Body of pancreas (tissue), 4 donors: ENCODE measurements around the gene SYCE3. TPM values are rescaled to one million over a fixed set of nuclear protein-coding genes. Genes with fewer than 3 reads are reported as not detected.

Experiments used
- ATAC-seq: fragments of 150-250 bp; one replicate; pipeline ENCODE4 v1.9.1; 2016
- DNase-seq, 4 donors: peaks; one replicate each; pipeline ENCODE4 v3.0.0-alpha.2; 2019
- H3K27ac ChIP-seq, 4 donors: fragments of 200-600 bp; sonication (generic); 1 replicate in 3 of 4; 2 replicates in 1 of 4; pipeline versions ENCODE4 v1.5.1 to v1.6.1; 2016 to 2019; ENCODE audit warnings: mild to moderate bottlenecking in 1 of 4, mixed read lengths in 1 of 4, moderate library complexity in 1 of 4
- H3K27me3 ChIP-seq, 2 donors: fragments of 200-600 bp; sonication (generic); one replicate each; pipeline ENCODE4 v1.6.0; 2016; ENCODE audit warnings: mild to moderate bottlenecking in 1 of 2
- H3K36me3 ChIP-seq, 2 donors: fragments of 200-600 bp; sonication (generic); replicated peaks in 1 of 2; 2 replicates each; pipeline ENCODE4 v1.5.1; 2016; ENCODE audit warnings: low read depth in 2 of 2; ENCODE audit not compliant: insufficient read depth in 1 of 2
- H3K4me1 ChIP-seq: fragments of 200-600 bp; sonication (generic); one replicate; pipeline ENCODE4 v1.6.0; 2016
- H3K4me3 ChIP-seq, 2 donors: fragments of 200-600 bp; sonication (generic); 1 replicate in 1 of 2; 2 replicates in 1 of 2; pipeline ENCODE4 v1.5.1; 2016 to 2019
- H3K9me3 ChIP-seq, 3 donors: fragments of 200-600 bp; sonication (generic); 1 replicate in 2 of 3; 2 replicates in 1 of 3; pipeline ENCODE4 v1.5.1; 2016
- CTCF ChIP-seq, 7 experiments: fragments of 450-650 bp in 4 of 7; fragments of 200-600 bp in 3 of 7; sonication (generic) in 3 of 7; IDR thresholded peaks; one replicate each; pipeline ENCODE4 v1.5.1; 2016 to 2019; ENCODE audit warnings: antibody characterized with exemption in 7 of 7
- POLR2A ChIP-seq, 3 donors: fragments of 450-650 bp; IDR thresholded peaks; one replicate each; pipeline ENCODE4 v1.6.1; 2016; ENCODE audit warnings: antibody characterized with exemption in 3 of 3, mild to moderate bottlenecking in 2 of 3
- WGBS, 2 donors: methylation state at CpG; one replicate each; pipeline ENCODE4 v1.1.5; 2017; 5-methylcytosine and 5-hydroxymethylcytosine counted together
- intact Hi-C: fragments of 100-400 bp; cut with DNase I; formaldehyde crosslinking; loops from one replicate; pipeline ENCODE4 v1.15.1; 2023
- total RNA-seq, 2 donors: library from RNA; depleted of rRNA; stranded (reverse); fragments of >200 nt; gene quantifications; one replicate each; pipeline ENCODE4 v1.1.0, GENCODE V29; 2016

The SYCE3 gene
- total RNA-seq, 2 donors from 2014 or later = not detected

DNA sequence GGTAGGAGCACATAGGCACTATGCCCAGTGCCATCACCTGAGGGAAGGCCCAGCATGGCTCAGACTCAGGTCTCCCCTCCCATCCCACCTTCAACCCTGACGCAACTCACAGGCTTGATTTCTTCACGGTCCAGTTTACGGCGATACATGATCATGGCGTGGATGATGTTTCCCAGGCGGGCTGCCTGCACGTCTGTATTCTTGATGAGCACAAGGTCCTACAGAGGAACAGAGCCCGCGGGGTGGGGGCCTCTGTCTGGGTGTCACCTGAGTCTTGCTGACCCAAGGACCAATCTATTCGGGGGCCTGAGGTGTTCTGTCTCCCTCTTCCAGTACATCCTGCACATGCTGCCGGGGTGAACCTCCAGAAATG is 11.7 kb upstream of the SYCE3 start:
- no peak for ATAC-seq
- Histone ChIP-seq H3K9me3 (no peaks in the 10 kb centered on the region), H3K36me3 (no peaks in the 10 kb centered on the region), H3K27me3 (no peaks in the 10 kb centered on the region), H3K4me3 (no peak overlapping the region), H3K4me1 (peaks cover 21% of the 10 kb centered on the region), H3K27ac (no peak overlapping the region)
- intact Hi-C loops = no loop called here
- TF ChIP-seq CTCF (IDR thresholded peaks at IDR 0.05) (no peak), POLR2A (IDR thresholded peaks at IDR 0.05) (no peak)
- WGBS, 2 donors = 86 to 87% methylated on average over 9 to 11 of the region's 11 CpGs
- no peak for DNase-seq

DNA sequence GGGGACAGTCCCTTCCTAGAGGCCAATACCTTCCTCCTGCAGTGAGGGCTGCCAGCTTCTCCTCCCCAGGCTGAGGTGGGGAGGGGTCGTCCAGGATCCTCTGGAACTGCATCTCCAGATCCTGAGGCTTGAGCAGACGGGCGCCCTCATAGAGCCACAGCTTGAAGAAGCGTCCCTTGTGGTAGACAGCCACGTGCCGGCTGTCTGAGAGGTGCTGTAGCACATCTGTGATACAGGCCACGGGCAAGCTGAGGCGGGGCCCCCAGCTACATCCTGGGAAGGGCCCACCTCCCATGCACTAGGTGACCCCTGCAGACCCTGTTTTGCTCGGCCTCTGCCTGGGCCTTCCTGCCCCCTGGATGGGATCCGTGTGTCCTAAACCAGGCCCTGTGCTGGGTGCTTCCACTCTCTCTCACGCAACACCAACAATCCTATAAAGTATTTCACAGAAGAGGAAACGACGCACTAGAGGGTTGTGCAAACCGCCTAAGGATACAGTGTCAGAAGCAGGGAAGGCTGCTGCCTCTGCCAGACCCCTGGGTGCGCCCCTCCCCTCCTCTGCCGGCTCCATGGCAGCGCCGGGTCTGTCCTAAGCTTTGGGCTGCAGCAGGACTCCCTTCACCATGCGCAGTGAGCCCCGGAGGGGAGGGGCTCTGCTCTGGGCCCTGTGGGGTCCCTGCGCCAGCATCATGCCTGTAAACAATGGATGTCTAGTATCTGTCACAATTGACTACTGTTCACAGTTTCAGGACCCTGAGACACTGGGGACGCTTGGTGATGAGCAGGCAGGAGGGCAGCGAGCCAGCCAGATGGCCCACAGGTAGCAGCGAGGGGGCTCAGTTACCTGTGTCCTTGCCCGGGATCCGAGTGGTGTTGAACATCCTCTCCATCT is 11.0 kb upstream of the SYCE3 start:
- WGBS, 2 donors = 83 to 93% methylated on average over 12 to 25 of the region's 26 CpGs
- DNase-seq = no peak
- TF ChIP-seq POLR2A (IDR thresholded peaks at IDR 0.05) (no peak), CTCF (IDR thresholded peaks at IDR 0.05) (no peak)

GRCh38 chr22:50572965-50573364 is 10.2 kb upstream of the SYCE3 start:
- ATAC-seq = no peak
- H3K36me3 ChIP-seq = no peaks in the 10 kb centered on the region
- no peak for DNase-seq
- WGBS, 2 donors = 98 to 100% methylated on average over 5 to 8 of the region's 11 CpGs
- no peak overlapping the region for H3K4me3 ChIP-seq
- peaks cover 18% of the 10 kb centered on the region for H3K4me1 ChIP-seq
- TF ChIP-seq CTCF (IDR thresholded peaks at IDR 0.05) (no peak), POLR2A (IDR thresholded peaks at IDR 0.05) (no peak)
- H3K27me3 ChIP-seq = no peaks in the 10 kb centered on the region
- no peaks in the 10 kb centered on the region for H3K9me3 ChIP-seq
- H3K27ac ChIP-seq = no peak overlapping the region
- intact Hi-C loops = no loop called here

More for the DNA sequence above, 11.0 kb upstream of the SYCE3 start:
- intact Hi-C loops = no loop called here
- no peaks in the 10 kb centered on the region for H3K9me3 ChIP-seq
- H3K27me3 ChIP-seq = no peaks in the 10 kb centered on the region
- no peak overlapping the region for H3K4me3 ChIP-seq
- ATAC-seq = no peak
- H3K36me3 ChIP-seq = no peaks in the 10 kb centered on the region
- peaks cover 21% of the 10 kb centered on the region for H3K4me1 ChIP-seq
- H3K27ac ChIP-seq = no peak overlapping the region

- TF ChIP-seq CTCF (IDR thresholded peaks at IDR 0.05) (no peak), POLR2A (IDR thresholded peaks at IDR 0.05) (no peak)
- intact Hi-C loops = no loop called here
- ATAC-seq (no peak), DNase-seq (no peak)
- Histone ChIP-seq H3K9me3 (no peaks in the 10 kb centered on the region), H3K27ac (no peak overlapping the region), H3K4me3 (no peak overlapping the region), H3K36me3 (no peaks in the 10 kb centered on the region), H3K27me3 (no peaks in the 10 kb centered on the region), H3K4me1 (peaks cover 18% of the 10 kb centered on the region)
- WGBS, 2 donors = 60 to 89% methylated on average over 1 to 24 of the region's 26 CpGs
Measured at GRCh38 chr22:50571264-50572175, 8.8 kb upstream of the SYCE3 start.
